Common myeloid progenitor, CD34-positive (primary cell): ENCODE results near the gene CR1.
A peak's percentile ranks its signal among the peaks of the same experiment; 100 is the strongest.
"Not testable (repeated sequence)": the region's sequence is repeated elsewhere in the genome, so short reads cannot be mapped to it uniquely, and the experiment has no call there.

ENCODE experiments used
- CTCF ChIA-PET: fragments of 350-600 bp; sonication (Branson Sonifier 250); formaldehyde crosslinking; loops from one replicate; lab custom pipeline; 2021; ENCODE audit warnings: antibody characterized with exemption; lab: Charles Lee
- POLR2A ChIA-PET: fragments of 350-600 bp; sonication (Branson Sonifier 250); formaldehyde crosslinking; loops from one replicate; lab custom pipeline; 2021; ENCODE audit warnings: antibody characterized with exemption; lab: Charles Lee
- DNase-seq, 3 donors: peaks; one replicate each; pipeline versions ENCODE4 v3.0.0 to v3.0.0-alpha.2; 2013
- H3K27ac ChIP-seq, 2 experiments: 1 replicate in 1 of 2; 2 replicates in 1 of 2; pipeline ENCODE4 v1.7.0; 2013; ENCODE audit warnings: inconsistent platforms in 2 of 2, low read length in 2 of 2, mild to moderate bottlenecking in 2 of 2, low read depth in 1 of 2, moderate library complexity in 1 of 2; ENCODE audit not compliant: severe bottlenecking in 2 of 2, insufficient read depth in 1 of 2, poor library complexity in 1 of 2
- H3K27me3 ChIP-seq, 5 experiments: replicated peaks in 2 of 5; 1 replicate in 3 of 5; 2 replicates in 2 of 5; pipeline versions ENCODE4 v1.6.1 to v1.7.0; 2013; ENCODE audit warnings: low read length in 4 of 5, mild to moderate bottlenecking in 2 of 5, moderate library complexity in 2 of 5, inconsistent platforms in 1 of 5; ENCODE audit not compliant: insufficient read depth in 5 of 5, control insufficient read depth in 4 of 5
- H3K36me3 ChIP-seq, 4 experiments: 1 replicate in 2 of 4; 2 replicates in 2 of 4; pipeline versions ENCODE4 v1.6.1 to v1.7.0; 2013; ENCODE audit warnings: low read length in 3 of 4, control low read depth in 1 of 4, mild to moderate bottlenecking in 1 of 4; ENCODE audit not compliant: control insufficient read depth in 4 of 4, insufficient read depth in 4 of 4
- H3K4me1 ChIP-seq, 4 experiments: 1 replicate in 3 of 4; 2 replicates in 1 of 4; pipeline versions ENCODE4 v1.6.1 to v1.7.1; 2013; ENCODE audit warnings: low read length in 3 of 4, mild to moderate bottlenecking in 3 of 4, control low read depth in 1 of 4, inconsistent platforms in 1 of 4, moderate library complexity in 1 of 4; ENCODE audit not compliant: control insufficient read depth in 4 of 4, insufficient read depth in 4 of 4; ENCODE audit errors: control extremely low read depth in 1 of 4
- H3K4me3 ChIP-seq, 7 experiments: 1 replicate in 4 of 7; 2 replicates in 3 of 7; pipeline versions ENCODE4 v1.5.1 to v1.7.0; 2013; ENCODE audit warnings: mild to moderate bottlenecking in 7 of 7, low read length in 6 of 7, moderate library complexity in 6 of 7, inconsistent platforms in 2 of 7, low read depth in 2 of 7, control low read depth in 1 of 7; ENCODE audit not compliant: insufficient read depth in 4 of 7, control insufficient read depth in 1 of 7; ENCODE audit errors: extremely low read depth in 1 of 7
- H3K9me3 ChIP-seq, 5 experiments: 1 replicate in 4 of 5; 2 replicates in 1 of 5; pipeline versions ENCODE4 v1.6.1 to v1.7.1; 2013; ENCODE audit warnings: low read length in 4 of 5, mild to moderate bottlenecking in 2 of 5, inconsistent platforms in 1 of 5, low read depth in 1 of 5, moderate library complexity in 1 of 5; ENCODE audit not compliant: control insufficient read depth in 4 of 5, insufficient read depth in 2 of 5; ENCODE audit errors: control extremely low read depth in 1 of 5
- WGBS: methylation state at CpG from one replicate; pipeline ENCODE4 v1.1.5; 2013; ENCODE audit not compliant: insufficient coverage; 5-methylcytosine and 5-hydroxymethylcytosine counted together

Gene CR1

GRCh38 chr1:207680590-207681388, 184.8 kb downstream of the CR1 start:
- H3K9me3 ChIP-seq, H3K27ac ChIP-seq, H3K4me1 ChIP-seq, POLR2A ChIA-PET, H3K4me3 ChIP-seq, H3K27me3 ChIP-seq, CTCF ChIA-PET, H3K36me3 ChIP-seq: not testable (repeated sequence)
- 100% methylated on average over 1 of the region's 6 CpGs for WGBS
- peak in 2 of 3 donors; percentile 51 to 68 for DNase-seq

- CTCF ChIA-PET, result interaction anchor here (0.9 to 1.1 kb wide), 3 partner anchors 10 to 103 kb away, joined by 3 read pairs; no protein-coding TSS in a partner anchor
- H3K36me3 ChIP-seq, H3K9me3 ChIP-seq, DNase-seq, H3K27ac ChIP-seq, H3K4me3 ChIP-seq, H3K4me1 ChIP-seq, H3K27me3 ChIP-seq, POLR2A ChIA-PET: not testable (repeated sequence)
- WGBS, result 98% methylated on average over 5 of the region's 6 CpGs
Observed at GRCh38 chr1:207682872-207683434, 187.0 kb downstream of the CR1 start.

- POLR2A ChIA-PET, DNase-seq, CTCF ChIA-PET, H3K4me1 ChIP-seq, H3K4me3 ChIP-seq, H3K27ac ChIP-seq, H3K36me3 ChIP-seq, H3K9me3 ChIP-seq, H3K27me3 ChIP-seq: not testable (repeated sequence)
- WGBS, result 100% methylated on average over 4 of the region's 4 CpGs
Observed at GRCh38 chr1:207690551-207690950, 194.6 kb downstream of the CR1 start.

GRCh38 chr1:207691010-207691409, 195.1 kb downstream of the CR1 start:
- no peak for DNase-seq
- H3K27me3 ChIP-seq, result no peaks in the 10 kb centered on the region
- H3K27ac ChIP-seq, result no peak overlapping the region
- H3K36me3 ChIP-seq, result no peaks in the 10 kb centered on the region
- no peak overlapping the region for H3K4me3 ChIP-seq
- CTCF ChIA-PET, result interaction anchor here (1.2 kb wide), 1 partner anchor 113 kb away, joined by 3 read pairs; no protein-coding TSS in a partner anchor
- H3K4me1 ChIP-seq, result no peaks in the 10 kb centered on the region
- POLR2A ChIA-PET, result no interaction called here
- H3K9me3 ChIP-seq, result no peaks in the 10 kb centered on the region
